Skeletal muscle cell (primary cell): ENCODE data around the gene PAXIP1.
A peak's percentile ranks its signal among the peaks of the same experiment; 100 is the strongest.
"Not testable (repeated sequence)": the region's sequence is repeated elsewhere in the genome, so short reads cannot be mapped to it uniquely, and the experiment has no call there.

Source experiments
- DNase-seq: peaks from one replicate; pipeline ENCODE4 v3.0.0-alpha.2; 2010; ENCODE audit warnings: low read depth
- H3K4me3 ChIP-seq: 2 replicates; pipeline ENCODE4 v1.5.1; 2011; ENCODE audit warnings: low read depth, mild to moderate bottlenecking, control low read depth, low read length, moderate library complexity

PAXIP1 gene

GRCh38 chr7:154950960-154951359 is 52.0 kb downstream of the PAXIP1 start:
- DNase-seq, result no peak
- H3K4me3 ChIP-seq, result no peak overlapping the region

GRCh38 chr7:154947604-154948003 is 55.3 kb downstream of the PAXIP1 start:
- DNase-seq, result no peak

DNA sequence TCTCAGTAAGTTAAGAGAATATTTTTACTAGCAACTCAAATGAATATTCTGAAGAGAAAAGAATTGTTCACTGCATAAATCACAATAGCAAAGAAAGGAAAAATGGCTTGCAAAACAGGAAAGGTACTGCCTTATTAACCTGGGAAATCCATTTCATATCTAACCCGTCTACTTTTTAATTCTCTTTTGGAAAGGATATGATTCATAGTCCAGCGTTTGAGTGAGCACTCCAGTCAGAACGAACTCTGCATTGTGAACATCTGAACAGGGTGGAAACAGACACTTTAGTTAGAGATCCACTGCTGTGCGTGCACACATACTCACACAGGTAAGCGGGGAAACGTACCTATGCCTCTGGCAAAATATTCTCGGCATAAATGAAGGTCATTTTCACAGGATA is 56.8 kb downstream of the PAXIP1 start:
- no peak overlapping the region for H3K4me3 ChIP-seq
- no peak for DNase-seq

More at GRCh38 chr7:154947604-154948003, 55.3 kb downstream of the PAXIP1 start:
- H3K4me3 ChIP-seq, result no peak overlapping the region

- DNase-seq, result no peak
- H3K4me3 ChIP-seq, result no peak overlapping the region
Measured at GRCh38 chr7:154943906-154944305, 59.0 kb downstream of the PAXIP1 start.

- no peak for DNase-seq
- no peak overlapping the region for H3K4me3 ChIP-seq
Measured at GRCh38 chr7:154942691-154943090, 60.2 kb downstream of the PAXIP1 start.

DNA sequence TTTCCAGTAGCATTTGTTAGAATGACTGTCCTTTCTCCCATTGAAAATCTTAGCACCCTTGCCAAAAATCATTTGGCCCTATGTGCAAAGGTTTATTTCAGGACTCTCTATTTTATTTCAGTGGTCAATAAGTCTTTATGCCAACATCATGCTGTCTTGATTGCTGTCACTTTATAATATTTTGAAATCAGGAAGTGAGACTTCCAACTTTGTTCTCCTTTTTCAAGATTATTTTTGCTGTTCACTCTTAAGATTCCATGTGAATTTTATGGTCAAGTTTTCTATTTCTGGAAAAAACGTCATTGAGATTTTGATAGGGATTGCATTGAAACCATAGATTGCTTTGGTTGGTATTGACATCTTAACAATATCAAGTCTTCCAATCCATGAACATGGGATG is 65.1 kb downstream of the PAXIP1 start:
- H3K4me3 ChIP-seq, result no peak overlapping the region
- no peak for DNase-seq

DNA sequence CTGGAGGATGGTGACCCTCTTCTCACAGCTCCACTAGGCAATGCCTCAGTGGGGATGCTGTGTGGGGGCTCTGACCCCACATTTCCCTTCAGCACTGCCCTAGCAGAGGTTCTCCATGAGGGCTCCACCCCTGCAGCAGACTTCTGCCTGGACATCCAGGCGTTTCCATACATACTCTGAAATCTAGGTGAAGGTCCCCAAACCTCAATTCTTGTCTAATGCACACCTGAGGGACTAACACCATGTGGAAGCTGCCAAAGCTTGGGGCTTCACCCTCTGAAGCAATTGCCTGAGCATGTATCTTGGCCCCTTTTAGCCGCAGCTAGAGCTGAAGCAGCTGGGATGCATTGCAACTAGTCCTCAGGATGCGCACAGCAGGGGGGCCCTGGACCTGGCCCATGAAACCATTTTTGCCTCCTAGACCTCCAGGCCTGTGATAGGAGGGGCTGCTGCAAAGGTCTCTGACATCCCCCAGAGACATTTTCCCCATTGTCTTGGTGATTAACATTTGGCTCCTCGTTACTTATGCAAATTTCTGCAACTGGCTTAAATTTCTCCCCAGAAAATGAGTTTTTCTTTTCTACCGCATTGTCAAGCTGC is 68.5 kb downstream of the PAXIP1 start:
- not testable (repeated sequence) for DNase-seq, H3K4me3 ChIP-seq

- DNase-seq, result no peak
Measured at GRCh38 chr7:154931906-154932305, 71.0 kb downstream of the PAXIP1 start.

DNA sequence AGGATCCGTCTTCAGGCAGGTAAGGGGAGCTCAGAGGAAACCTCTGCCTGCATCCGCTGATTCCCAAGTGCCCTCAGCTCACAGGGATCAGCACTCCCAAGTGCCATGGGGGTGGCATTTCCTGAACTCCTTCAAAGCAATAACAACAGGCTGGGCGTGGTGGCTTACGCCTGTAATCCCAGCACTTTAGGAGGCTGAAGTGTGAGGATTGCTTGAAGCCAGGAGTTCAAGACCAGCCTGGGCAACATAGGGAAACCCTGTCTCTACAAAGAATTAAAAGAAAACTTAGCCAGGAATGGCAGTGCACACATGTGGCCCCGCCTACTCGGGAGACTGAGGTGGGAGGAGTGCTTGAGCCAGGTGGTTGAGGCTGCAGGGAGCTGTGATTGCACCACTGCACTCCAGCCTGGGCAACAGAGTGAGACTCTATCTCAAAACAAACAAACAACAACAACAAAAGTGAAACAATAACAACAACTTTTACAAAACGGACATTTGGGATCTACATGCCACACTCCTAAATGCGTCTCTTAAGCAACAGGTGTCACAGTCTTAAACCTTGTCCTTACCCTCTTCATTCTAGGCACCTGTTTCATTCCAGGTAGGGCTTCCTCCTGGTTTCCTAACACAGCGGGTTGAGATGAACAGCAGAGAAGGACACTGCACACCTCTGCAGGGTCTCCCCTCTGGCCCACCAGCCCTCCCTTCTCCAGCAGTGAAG is 73.8 kb downstream of the PAXIP1 start:
- H3K4me3 ChIP-seq, result peak overlapping the region; percentile 60
- DNase-seq, result no peak

More at GRCh38 chr7:154931906-154932305, 71.0 kb downstream of the PAXIP1 start:
- H3K4me3 ChIP-seq, result no peak overlapping the region

DNA sequence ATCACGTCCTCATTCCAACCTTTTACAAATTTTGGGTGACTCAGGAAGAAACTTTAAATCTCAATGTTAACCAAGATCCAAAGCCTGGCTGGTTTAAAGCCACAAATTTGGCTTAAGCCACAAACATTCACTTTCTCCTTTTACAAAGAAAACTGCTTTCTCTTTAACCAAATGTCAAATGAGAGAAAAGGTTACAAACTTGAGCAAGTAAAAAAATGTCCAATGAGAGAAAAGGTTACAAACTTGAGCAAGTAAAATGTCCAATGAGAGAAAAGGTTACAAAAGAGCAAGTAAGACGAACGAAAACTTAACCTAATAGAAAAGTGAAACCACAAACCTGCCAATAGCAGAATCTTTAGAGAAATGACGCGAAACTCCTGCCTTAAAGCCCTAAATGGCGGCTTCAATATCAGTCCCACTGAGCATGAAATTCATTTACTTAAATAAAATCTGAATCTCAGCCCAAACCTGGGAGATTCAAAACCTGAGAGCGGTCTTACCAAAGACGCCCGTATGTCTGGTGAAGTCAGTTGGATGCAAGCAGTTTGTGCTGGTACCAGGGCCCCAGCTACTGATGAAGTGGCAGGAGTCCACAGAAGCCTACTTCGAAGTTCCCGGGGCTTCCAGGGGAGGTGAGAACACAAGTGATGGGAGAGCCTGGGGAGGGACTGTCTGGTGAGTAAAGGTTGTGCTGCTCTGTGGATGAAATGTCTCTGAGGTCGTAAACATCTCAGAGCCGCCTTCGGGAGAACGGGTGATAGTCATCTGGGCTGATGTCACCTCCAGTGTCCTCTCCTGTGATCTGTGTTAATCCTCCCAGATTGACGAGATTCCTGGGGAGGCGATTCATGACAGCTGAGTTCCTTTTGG is 74.6 kb downstream of the PAXIP1 start:
- H3K4me3 ChIP-seq, result peak overlapping the region; percentile 60
- peak; percentile 77 for DNase-seq

DNA sequence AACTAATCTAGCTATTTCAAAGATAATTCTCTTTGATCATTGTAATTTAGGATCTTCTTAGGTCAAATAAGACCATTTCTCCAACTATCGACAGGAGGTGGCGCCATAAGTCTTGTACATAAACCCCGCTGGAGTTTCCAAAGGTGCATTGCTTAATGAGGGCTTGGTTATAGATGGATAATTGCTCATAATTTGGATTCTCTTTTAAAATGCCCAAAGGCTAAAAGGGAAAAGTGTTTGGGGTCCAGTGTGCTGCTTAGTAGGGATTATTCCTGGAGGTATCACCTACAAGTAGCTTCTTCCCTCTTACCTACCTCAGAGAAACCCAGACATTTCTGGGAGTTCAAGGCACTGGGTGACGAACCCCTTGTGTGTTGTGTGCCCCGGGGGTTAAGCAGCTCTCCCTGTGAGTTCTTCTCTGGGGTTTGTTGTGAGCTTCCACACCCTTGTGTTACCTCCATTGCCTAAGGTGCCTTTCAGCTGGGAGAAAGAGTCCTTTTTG is 75.2 kb downstream of the PAXIP1 start:
- peak overlapping the region; percentile 60 for H3K4me3 ChIP-seq
- DNase-seq, result peak; percentile 70

GRCh38 chr7:154922472-154922871 is 80.5 kb downstream of the PAXIP1 start:
- not testable (repeated sequence) for H3K4me3 ChIP-seq, DNase-seq

DNA sequence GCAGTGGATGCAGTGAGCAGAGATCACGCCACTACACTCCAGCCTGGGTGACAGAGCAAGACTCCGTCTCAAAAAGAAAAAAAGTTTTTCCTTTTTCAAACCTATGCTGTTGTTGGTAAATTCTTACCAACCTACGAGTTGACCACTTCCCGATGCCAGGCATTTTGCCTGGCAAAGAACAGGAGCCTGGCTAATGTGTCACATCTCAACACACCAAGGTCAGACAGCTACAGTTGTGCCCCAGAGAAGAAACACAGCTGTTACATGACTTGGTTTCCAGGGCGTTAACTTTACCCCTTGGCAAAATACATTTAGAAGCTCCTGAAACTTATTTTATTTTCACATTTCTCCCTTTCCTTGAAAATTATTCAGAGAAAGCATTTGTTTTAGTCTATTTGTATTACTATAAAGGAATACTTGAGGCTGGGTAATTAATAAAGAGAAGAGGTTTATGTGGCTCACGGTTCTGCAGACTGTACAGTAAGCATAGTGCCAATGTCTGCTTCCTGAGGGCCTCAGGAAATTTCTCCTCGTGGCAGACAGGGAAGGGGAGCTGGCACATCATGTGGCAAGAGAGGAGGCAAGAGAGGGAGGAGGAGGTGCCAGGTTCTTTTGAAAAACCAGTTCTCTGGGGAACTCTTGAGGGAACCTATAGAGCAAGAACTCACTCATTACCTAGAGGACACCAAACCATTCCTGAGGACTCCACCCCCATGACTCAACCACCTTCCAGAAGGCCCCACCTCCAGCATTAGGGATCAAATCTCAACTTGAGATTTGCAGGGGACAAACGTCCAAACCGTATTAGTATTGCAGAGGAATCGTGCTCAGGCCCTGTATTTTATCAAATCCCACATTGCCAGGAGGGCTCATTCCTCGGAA is 83.3 kb downstream of the PAXIP1 start:
- DNase-seq, result no peak
- no peak overlapping the region for H3K4me3 ChIP-seq

DNA sequence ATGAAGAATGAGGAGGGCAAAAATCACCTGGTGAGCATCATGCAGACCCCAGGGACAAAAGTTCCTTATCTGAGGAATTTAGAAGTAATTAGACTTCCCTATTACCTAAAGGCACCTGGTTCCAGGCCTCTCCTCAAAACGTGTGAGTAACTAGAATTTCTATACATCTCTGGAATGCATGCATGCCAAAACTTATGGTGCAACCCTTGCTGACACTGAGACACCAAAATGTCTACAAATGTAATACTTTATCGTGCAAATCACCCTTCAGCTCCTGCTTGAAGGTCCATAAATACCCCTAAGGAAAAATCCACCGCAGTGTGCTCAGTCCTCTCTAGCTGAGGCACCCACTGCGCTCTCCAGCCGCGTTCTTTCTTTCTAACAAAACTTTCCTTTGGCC is 84.2 kb downstream of the PAXIP1 start:
- no peak for DNase-seq
- H3K4me3 ChIP-seq, result no peak overlapping the region

DNA sequence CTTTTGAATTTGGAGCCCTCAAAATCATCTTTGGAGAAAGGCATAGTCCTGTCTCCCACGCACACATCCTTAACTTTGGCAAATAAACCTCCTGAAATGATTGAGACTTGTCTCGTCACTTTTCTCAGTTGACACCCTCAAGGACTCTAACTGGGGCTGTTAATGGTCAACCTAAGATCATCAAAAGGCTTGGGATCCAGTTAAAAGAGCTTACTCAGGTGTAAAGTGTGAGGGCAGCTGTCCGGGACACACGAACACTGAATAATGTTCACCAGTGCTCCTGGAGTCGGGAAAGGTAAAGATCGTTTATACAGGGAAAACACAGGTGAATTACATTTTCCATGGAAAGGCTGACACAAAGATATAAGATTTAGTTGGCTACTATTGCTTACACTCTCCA is 84.7 kb downstream of the PAXIP1 start:
- no peak overlapping the region for H3K4me3 ChIP-seq
- DNase-seq, result no peak

- H3K4me3 ChIP-seq, result no peak overlapping the region
- no peak for DNase-seq
Measured at GRCh38 chr7:154917808-154918160, 85.1 kb downstream of the PAXIP1 start.

- no peak for DNase-seq
- H3K4me3 ChIP-seq, result no peak overlapping the region
Measured at GRCh38 chr7:154916856-154917807, 85.8 kb downstream of the PAXIP1 start.

GRCh38 chr7:154916381-154916780 is 86.5 kb downstream of the PAXIP1 start:
- DNase-seq, result no peak
- H3K4me3 ChIP-seq, result no peak overlapping the region
